GM18951 (cell line): Measurements from ENCODE around the gene OTOGL.
"Not testable (repeated sequence)": the region's sequence is repeated elsewhere in the genome, so short reads cannot be mapped to it uniquely, and the experiment has no call there.

Source experiments
- POLR2A ChIP-seq: IDR thresholded peaks from 4 replicates; pipeline ENCODE4 v1.6.1; 2011; ENCODE audit warnings: mild to moderate bottlenecking; ENCODE audit not compliant: insufficient read length, insufficient read depth; ENCODE audit errors: extremely low read depth
- in situ Hi-C: fragments of 300-500 bp; cut with MboI; formaldehyde crosslinking; loops from one replicate; pipeline ENCODE4 v1.12.0; 2022; ENCODE audit warnings: low sequenced_read_pairs, mixed read lengths, inconsistent platforms; ENCODE audit not compliant: unreplicated experiment

Gene OTOGL

DNA sequence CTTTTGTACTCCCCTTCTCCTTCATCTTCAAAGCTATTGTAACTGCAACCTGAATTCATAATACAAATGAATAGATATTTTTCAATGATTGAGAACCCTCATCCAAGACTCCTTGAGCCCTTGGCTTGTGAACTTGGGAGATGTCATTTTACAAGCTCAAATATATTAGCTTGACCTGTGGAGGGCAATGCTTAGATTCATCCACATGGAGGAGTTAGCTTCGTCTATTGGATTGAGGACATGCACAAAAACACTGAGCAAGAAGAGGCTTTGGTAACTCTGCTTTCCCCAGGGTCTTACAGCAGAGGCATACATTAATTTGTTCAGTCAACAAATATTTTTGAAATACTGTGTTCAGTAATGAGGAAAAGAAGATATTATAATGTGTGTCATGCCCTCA is 101.1 kb downstream of the OTOGL start:
- in situ Hi-C loops, result no loop called here
- TF ChIP-seq POLR2A, result no peak

DNA sequence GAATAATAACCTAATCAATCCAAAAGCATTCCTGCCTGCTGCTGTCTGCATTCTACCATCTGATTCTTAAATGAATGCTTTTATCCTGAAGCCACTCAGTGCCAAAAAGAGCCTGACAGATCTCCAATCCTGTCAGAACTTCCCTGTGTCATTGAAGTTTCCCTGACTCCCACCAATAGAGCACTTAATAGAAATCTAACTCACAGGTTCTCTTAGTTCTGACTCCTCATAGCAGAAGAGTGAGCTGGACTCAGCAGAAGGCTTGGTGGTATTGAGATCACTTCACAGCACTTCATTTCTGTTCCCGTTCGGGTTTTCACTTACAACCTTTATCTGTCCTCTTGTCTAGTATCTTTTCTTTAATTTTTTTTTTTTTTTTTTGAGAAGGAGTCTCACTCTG is 102.6 kb downstream of the OTOGL start:
- TF ChIP-seq POLR2A, result no peak
- in situ Hi-C loops, result no loop called here

- TF ChIP-seq POLR2A, result no peak
- in situ Hi-C loops, result no loop called here
Measured at GRCh38 chr12:80205960-80206359, 106.6 kb downstream of the OTOGL start.

DNA sequence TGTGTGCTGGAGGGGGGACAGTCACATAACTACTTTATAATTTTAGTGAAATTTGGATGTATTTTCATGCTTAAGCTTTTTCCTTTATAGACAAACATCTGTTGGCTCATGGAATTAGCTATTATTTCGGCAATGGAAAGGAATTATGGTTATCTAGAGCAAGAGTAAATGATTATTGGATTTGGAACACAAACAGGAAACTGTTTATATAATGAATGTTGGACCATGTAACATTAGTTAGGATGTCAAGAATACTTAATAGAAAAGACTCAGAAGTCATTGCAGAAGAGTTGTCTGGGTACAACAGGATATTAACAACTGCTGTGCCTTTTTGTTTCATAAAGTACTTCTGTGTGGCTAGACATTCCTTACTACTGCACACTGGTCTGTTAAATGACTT is 108.7 kb downstream of the OTOGL start:
- TF ChIP-seq POLR2A, result no peak
- in situ Hi-C loops, result no loop called here

- in situ Hi-C loops, result no loop called here
- no peak for TF ChIP-seq POLR2A
Measured at GRCh38 chr12:80211671-80212070, 112.3 kb downstream of the OTOGL start.

- TF ChIP-seq POLR2A, result no peak
- in situ Hi-C loops, result no loop called here
Measured at GRCh38 chr12:80212938-80213645, 113.8 kb downstream of the OTOGL start.

GRCh38 chr12:80213871-80214270 is 114.5 kb downstream of the OTOGL start:
- TF ChIP-seq POLR2A, result no peak
- in situ Hi-C loops, result no loop called here

DNA sequence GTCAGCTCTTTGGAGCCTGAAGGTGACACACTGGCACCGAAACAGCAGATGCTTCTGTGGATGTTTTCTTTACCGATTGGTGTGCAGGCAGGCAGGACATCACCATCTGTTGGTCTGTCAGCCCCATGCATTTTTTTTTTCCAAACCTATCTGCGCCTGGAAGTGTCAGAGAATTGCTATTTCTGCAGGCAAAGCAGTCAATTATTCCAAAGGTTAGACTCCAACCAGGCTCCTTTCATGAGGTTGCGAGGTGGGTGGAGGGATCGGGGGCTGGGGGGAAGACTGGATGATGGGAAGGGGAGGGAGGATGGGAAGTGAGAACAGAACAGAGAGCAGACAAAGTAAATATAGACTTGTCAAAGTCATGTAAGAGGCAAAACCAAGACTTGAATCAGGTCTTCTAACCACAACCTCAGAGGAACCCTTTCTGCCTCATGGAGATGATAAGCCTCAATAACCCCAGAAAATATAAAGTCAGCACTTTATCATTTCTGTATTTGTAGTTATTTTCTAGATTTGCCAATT is 117.7 kb downstream of the OTOGL start:
- in situ Hi-C loops, result no loop called here
- TF ChIP-seq POLR2A, result no peak

GRCh38 chr12:80218925-80219324 is 119.6 kb downstream of the OTOGL start:
- in situ Hi-C loops, result not testable (repeated sequence)

GRCh38 chr12:80219345-80219744 is 120.0 kb downstream of the OTOGL start:
- TF ChIP-seq POLR2A, result no peak
- in situ Hi-C loops, result no loop called here

- no peak for TF ChIP-seq POLR2A
- in situ Hi-C loops, result no loop called here
Measured at GRCh38 chr12:80222261-80222660, 122.9 kb downstream of the OTOGL start.

- in situ Hi-C loops, result no loop called here
- TF ChIP-seq POLR2A, result no peak
Measured at GRCh38 chr12:80226576-80226975, 127.2 kb downstream of the OTOGL start.

DNA sequence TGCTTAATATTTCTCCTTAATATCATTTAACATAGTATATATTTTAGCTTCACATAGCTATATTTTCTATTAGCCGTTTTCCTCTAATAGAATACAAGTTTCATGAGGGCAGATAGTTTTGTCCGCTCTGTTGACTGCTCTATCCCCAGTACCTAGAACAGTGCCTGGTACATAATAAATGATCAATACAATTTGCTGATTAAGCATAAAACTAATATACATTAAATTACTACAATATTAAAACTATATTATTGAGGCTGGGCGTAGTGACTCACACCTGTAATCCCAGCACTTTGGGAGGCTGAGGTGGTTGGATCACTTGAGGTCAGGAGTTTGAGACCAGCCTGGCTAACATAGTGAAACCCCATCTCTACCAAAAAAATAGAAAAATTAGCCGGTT is 128.6 kb downstream of the OTOGL start:
- in situ Hi-C loops, result not testable (repeated sequence)

DNA sequence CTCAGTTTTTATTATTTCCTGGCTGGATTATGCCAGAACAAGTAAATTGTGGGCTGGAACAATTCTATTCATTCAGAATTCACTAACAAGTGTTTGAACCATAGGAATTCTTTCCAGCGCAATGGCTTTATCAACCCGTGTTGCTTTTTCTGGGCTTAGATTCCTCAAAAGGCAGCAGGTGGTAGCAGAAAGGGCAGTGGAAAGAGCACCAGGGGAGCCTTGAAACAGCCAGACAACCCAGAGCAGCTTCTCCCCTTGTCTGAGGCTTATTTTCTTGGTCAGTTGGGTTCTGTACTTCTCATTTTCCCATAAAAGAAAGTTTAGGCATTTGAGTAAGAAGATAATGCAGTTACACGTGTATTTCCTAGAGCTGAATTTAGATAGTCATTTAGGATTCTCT is 130.7 kb downstream of the OTOGL start:
- TF ChIP-seq POLR2A, result no peak
- in situ Hi-C loops, result no loop called here

DNA sequence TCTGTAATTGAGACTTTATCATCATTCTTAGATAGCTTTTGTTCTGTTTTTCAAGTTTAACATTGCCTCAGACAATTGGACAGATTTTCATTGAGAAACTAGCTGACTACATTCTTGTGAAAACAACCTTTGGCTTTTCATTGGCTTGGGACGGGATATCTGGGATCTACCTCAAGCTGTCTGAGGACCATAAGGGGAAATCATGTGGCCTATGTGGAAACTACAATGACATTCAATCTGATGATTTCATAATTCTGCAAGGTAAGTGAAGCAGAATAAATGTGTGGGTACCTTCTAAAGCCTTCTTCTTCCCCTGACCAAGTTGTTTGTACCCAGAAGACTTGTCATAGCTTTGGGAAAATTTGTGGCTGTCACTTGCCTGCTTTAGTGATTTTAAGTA is 133.5 kb downstream of the OTOGL start:
- in situ Hi-C loops, result no loop called here
- TF ChIP-seq POLR2A, result no peak
